GM21786 (cell line): ENCODE data around the gene NRP1.

Source experiments
- ATAC-seq: cut with Tn5 transposase; IDR thresholded peaks from one replicate; pipeline ENCODE4 v1.9.1; 2021; ENCODE audit not compliant: unreplicated experiment

NRP1 gene

GRCh38 chr10:33133557-33133956 lies 200.9 kb downstream of the NRP1 start:
- ATAC-seq = no peak

- ATAC-seq = no peak
Measured at GRCh38 chr10:33132626-33133025, 201.8 kb downstream of the NRP1 start.

GRCh38 chr10:33129996-33130386 lies 204.5 kb downstream of the NRP1 start:
- no peak for ATAC-seq

- ATAC-seq = no peak
Measured at GRCh38 chr10:33129141-33129995, 205.1 kb downstream of the NRP1 start.

- no peak for ATAC-seq
Measured at GRCh38 chr10:33127622-33128021, 206.8 kb downstream of the NRP1 start.
